ENCODE data around the gene CFAP141. TPM values are rescaled to one million over a fixed set of nuclear protein-coding genes. Genes with fewer than 3 reads are reported as not detected.

The CFAP141 gene
- total RNA-seq, 1 experiment from 2014 or later: not detected

GRCh38 chr1:154193821-154194220, 12.3 kb downstream of the CFAP141 start:
- POLR2A ChIA-PET: interaction anchor here (0.5 kb wide), 1 partner anchor 223 kb away, joined by 3 read pairs; no protein-coding TSS in a partner anchor
- no peaks in the 10 kb centered on the region for H3K79me2 ChIP-seq (ENCODE audit: insufficient read depth, low read length)
- RAD21 ChIA-PET (ENCODE audit: low non-redundant PET in 1 of 2, low total read pairs in 2 of 2, uncharacterized antibody in 2 of 2, unreplicated experiment in 2 of 2): no interaction called here
- no TSS peak for BruUV-seq (replicated peaks)
- CTCF ChIA-PET: no interaction called here
- peaks cover 2 to 8% of the 10 kb centered on the region in 2 experiments; a peak in 2 of 4 replicates for H3K4me1 ChIP-seq (ENCODE audit: control insufficient read depth in 1 of 2, insufficient read depth in 2 of 2, low read length in 2 of 2)
- H4K20me1 ChIP-seq (ENCODE audit: insufficient read depth): no peaks in the 10 kb centered on the region
- no peak overlapping the region for H3K9ac ChIP-seq (ENCODE audit: low read length)
- intact Hi-C loops (cut with micrococcal nuclease): no loop called here
- H3K27me3 ChIP-seq (ENCODE audit: insufficient read depth, low read length): peaks cover 36% of the 10 kb centered on the region; the same call in 1 of the 2 replicates
- TF ChIP-seq ZBTB33 (IDR thresholded peaks at IDR 0.05; ENCODE audit: extremely low read depth, insufficient replicate concordance, low read length) (no peak), CEBPB (IDR thresholded peaks at IDR 0.05; ENCODE audit: low read depth) (no peak)
- ATAC-seq (no peak), DNase-seq (ENCODE audit: low read depth, low spot score) (no peak)
- H3K9me2 ChIP-seq (ENCODE audit: insufficient read depth): peaks cover 4% of the 10 kb centered on the region; the same call in 1 of the 2 replicates
- H3K9me3 ChIP-seq (ENCODE audit: control insufficient read depth in 1 of 2, insufficient read depth in 1 of 2, low read depth in 1 of 2, low read length in 2 of 2): no peaks in the 10 kb centered on the region
- H3K4me3 ChIP-seq (replicated peaks in 1 of 2; ENCODE audit: low read depth in 1 of 2, low read length in 2 of 2): no peak overlapping the region
- no peak overlapping the region for H2AFZ ChIP-seq (ENCODE audit: low read depth, low read length, poor library complexity, severe bottlenecking)
- H3K36me3 ChIP-seq (ENCODE audit: control insufficient read depth in 1 of 2, insufficient read depth in 2 of 2, low read length in 2 of 2): no peaks in the 10 kb centered on the region
- H3K4me2 ChIP-seq (ENCODE audit: low read length): no peak overlapping the region
- no peak overlapping the region for H3K27ac ChIP-seq (ENCODE audit: low read depth, low read length)

GRCh38 chr1:154192476-154192875, 13.7 kb downstream of the CFAP141 start:
- Histone ChIP-seq H4K20me1 (ENCODE audit: insufficient read depth) (no peaks in the 10 kb centered on the region), H3K9me3 (ENCODE audit: control insufficient read depth in 1 of 2, insufficient read depth in 1 of 2, low read depth in 1 of 2, low read length in 2 of 2) (no peaks in the 10 kb centered on the region), H3K4me3 (replicated peaks in 1 of 2; ENCODE audit: low read depth in 1 of 2, low read length in 2 of 2) (no peak overlapping the region), H3K9ac (ENCODE audit: low read length) (no peak overlapping the region), H3K79me2 (ENCODE audit: insufficient read depth, low read length) (no peaks in the 10 kb centered on the region), H3K27ac (ENCODE audit: low read depth, low read length) (no peak overlapping the region), H3K27me3 (ENCODE audit: insufficient read depth, low read length) (peaks cover 36% of the 10 kb centered on the region; the same call in 1 of the 2 replicates), H3K9me2 (ENCODE audit: insufficient read depth) (peaks cover 4% of the 10 kb centered on the region; the same call in 1 of the 2 replicates), H3K4me1 (ENCODE audit: control insufficient read depth in 1 of 2, insufficient read depth in 2 of 2, low read length in 2 of 2) (peaks cover 2 to 8% of the 10 kb centered on the region in 2 experiments; a peak in 2 of 4 replicates), H3K4me2 (ENCODE audit: low read length) (no peak overlapping the region), H2AFZ (ENCODE audit: low read depth, low read length, poor library complexity, severe bottlenecking) (no peak overlapping the region), H3K36me3 (ENCODE audit: control insufficient read depth in 1 of 2, insufficient read depth in 2 of 2, low read length in 2 of 2) (no peaks in the 10 kb centered on the region)
- ATAC-seq (no peak), DNase-seq (ENCODE audit: low read depth, low spot score) (no peak)
- TF ChIP-seq ZNF274 (IDR thresholded peaks at IDR 0.05; ENCODE audit: low read depth, low read length) (no peak), EGR1 (IDR thresholded peaks at IDR 0.05; ENCODE audit: low read depth) (no peak), RAD21 (IDR thresholded peaks at IDR 0.05; ENCODE audit: low read depth) (no peak), CTCF (IDR thresholded peaks at IDR 0.05 in 2 of 3, conservative IDR thresholded peaks at IDR 0.05 in 1 of 3; ENCODE audit: borderline replicate concordance in 1 of 3, insufficient read depth in 1 of 3, low read depth in 2 of 3, low read length in 2 of 3) (no peak), SIN3A (IDR thresholded peaks at IDR 0.05; ENCODE audit: low read depth) (no peak)
- BruUV-seq (replicated peaks): no TSS peak
- POLR2A ChIA-PET: interaction anchor here (0.7 kb wide), 1 partner anchor 623 kb away, joined by 4 read pairs; no protein-coding TSS in a partner anchor
- intact Hi-C loops (cut with micrococcal nuclease): no loop called here
- CTCF ChIA-PET: no interaction called here
- RAD21 ChIA-PET (ENCODE audit: low non-redundant PET in 1 of 2, low total read pairs in 2 of 2, uncharacterized antibody in 2 of 2, unreplicated experiment in 2 of 2): no interaction called here

All from HCT116 (cell line).